ENCODE results near the gene FAM9C. TPM values are rescaled to one million over a fixed set of nuclear protein-coding genes. Genes with fewer than 3 reads are reported as not detected.

The FAM9C gene
- polyA plus RNA-seq (2011; rRNA removed) (0.04 TPM in 1 of 2 replicates, not detected in the other), polyA minus RNA-seq (2011; rRNA and poly(A)+ RNA removed) (not detected in 2 replicates)

DNA sequence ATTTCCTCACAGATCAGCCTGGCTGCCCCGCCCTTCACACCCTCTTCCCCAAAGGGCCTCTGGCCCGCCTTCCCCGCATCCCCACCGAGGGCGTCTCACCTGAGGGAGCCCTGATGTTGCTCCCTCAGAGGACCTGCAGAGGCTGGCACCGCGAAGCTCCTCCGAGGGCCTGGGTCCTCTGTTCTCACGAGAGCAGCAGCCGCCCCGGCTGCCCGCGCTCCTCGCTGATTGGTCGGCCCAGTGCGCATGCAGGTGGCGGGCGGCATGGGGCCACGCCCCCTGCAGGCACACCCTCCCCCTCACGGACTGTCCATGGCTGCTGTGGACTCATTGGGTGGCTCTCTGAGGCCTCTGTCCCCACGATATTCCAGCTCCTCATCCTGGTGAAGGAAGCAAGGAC is at the start of gene FAM9C:
Gene FAM9C, minus strand, starts transcription at position 180 of the 400 bp plus-strand sequence. CDS start 831 bp downstream, outside the sequence.
- ChIA-PET CTCF (no interaction called here), POLR2A (no interaction called here)
- H3K9me3 ChIP-seq (ENCODE audit: control insufficient read depth, insufficient read depth, low read length), result peaks cover 10% of the 10 kb centered on the region; the same call in 1 of the 2 replicates
- H3K4me3 ChIP-seq (ENCODE audit: low read depth, low read length), result no peak within 1 kb of the TSS
- no peak within 1 kb of the TSS for H3K27ac ChIP-seq (ENCODE audit: low read depth, low read length)
- TF ChIP-seq, protein P1, sequence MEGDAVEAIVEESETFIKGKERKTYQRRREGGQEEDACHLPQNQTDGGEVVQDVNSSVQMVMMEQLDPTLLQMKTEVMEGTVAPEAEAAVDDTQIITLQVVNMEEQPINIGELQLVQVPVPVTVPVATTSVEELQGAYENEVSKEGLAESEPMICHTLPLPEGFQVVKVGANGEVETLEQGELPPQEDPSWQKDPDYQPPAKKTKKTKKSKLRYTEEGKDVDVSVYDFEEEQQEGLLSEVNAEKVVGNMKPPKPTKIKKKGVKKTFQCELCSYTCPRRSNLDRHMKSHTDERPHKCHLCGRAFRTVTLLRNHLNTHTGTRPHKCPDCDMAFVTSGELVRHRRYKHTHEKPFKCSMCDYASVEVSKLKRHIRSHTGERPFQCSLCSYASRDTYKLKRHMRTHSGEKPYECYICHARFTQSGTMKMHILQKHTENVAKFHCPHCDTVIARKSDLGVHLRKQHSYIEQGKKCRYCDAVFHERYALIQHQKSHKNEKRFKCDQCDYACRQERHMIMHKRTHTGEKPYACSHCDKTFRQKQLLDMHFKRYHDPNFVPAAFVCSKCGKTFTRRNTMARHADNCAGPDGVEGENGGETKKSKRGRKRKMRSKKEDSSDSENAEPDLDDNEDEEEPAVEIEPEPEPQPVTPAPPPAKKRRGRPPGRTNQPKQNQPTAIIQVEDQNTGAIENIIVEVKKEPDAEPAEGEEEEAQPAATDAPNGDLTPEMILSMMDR (IDR thresholded peaks at IDR 0.05; ENCODE audit: low read depth, low read length), result no peak
- DNase-seq (ENCODE audit: low read depth, low spot score), result no peak
- H3K27me3 ChIP-seq (ENCODE audit: control insufficient read depth, insufficient read depth, low read length), result no peaks in the 10 kb centered on the region

DNA sequence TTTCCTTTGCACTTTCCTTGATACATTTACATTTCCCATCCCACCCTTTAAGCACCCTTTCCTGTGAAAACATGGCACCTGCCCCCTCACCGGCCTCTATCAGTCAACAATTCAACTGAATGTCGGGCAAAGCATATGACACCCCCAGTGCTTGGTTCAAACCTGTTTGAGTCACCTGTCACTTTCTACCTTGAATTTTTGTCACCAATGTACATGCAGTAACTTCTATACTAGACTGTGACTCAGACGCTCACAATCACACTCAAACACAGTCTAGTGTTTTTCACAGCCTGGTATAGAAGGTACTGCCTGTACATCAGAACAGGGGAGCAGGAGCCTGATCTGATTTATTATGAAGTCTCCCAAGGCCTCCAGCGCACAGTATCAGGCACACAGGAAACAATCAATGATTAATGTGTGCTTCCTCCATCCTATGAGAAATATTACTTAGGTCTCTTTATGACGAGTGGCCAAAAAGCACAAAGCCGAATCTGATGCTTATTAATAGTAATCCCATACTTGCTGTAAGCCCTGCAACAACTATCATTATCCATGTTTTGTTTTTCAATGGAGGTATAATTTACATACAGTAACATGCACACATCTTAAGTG is 49.2 kb upstream of the FAM9C start:
- DNase-seq (ENCODE audit: low read depth, low spot score), result no peak
- no peaks in the 10 kb centered on the region for H3K27me3 ChIP-seq (ENCODE audit: control insufficient read depth, insufficient read depth, low read length)
- TF ChIP-seq, protein P1 (IDR thresholded peaks at IDR 0.05; ENCODE audit: low read depth, low read length), result no peak
- H3K27ac ChIP-seq (ENCODE audit: low read depth, low read length), result no peak overlapping the region
- no peak overlapping the region for H3K4me3 ChIP-seq (ENCODE audit: low read depth, low read length)
- H3K9me3 ChIP-seq (ENCODE audit: control insufficient read depth, insufficient read depth, low read length), result no peaks in the 10 kb centered on the region
- CTCF ChIA-PET, result no interaction called here
- POLR2A ChIA-PET, result no interaction called here

DNA sequence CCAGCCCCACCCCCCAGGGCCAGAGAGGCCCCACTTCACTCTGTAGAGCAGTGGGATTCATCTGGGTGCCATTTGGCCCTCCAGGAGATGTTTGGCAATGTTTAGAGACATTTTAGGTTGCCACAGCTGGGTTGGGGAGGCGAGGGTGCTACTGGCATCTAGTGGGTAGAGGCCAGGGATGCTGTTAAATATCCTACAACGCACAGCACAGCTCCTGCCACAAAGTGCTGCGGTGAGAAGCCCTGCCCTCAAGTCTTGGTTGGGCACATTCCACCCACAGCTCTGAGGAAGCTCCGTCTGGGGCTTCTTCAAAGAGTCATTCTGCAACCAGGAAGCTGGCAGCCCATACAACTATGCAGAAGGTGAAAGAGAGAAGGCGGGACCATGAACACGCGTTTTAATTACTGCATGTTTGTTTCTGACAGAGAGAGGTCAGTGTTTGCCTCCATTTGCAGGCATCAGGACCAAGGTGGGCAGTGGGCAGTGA is 48.1 kb upstream of the FAM9C start:
- Histone ChIP-seq H3K27ac (ENCODE audit: low read depth, low read length) (no peak overlapping the region), H3K9me3 (ENCODE audit: control insufficient read depth, insufficient read depth, low read length) (no peaks in the 10 kb centered on the region), H3K4me3 (ENCODE audit: low read depth, low read length) (no peak overlapping the region), H3K27me3 (ENCODE audit: control insufficient read depth, insufficient read depth, low read length) (no peaks in the 10 kb centered on the region)
- no peak for DNase-seq (ENCODE audit: low read depth, low spot score)
- TF ChIP-seq, protein P1 (IDR thresholded peaks at IDR 0.05; ENCODE audit: low read depth, low read length), result no peak
- POLR2A ChIA-PET, result no interaction called here
- CTCF ChIA-PET, result interaction anchor here (0.7 kb wide), 1 partner anchor 1992 kb away, joined by 4 read pairs; no protein-coding TSS in a partner anchor

DNA sequence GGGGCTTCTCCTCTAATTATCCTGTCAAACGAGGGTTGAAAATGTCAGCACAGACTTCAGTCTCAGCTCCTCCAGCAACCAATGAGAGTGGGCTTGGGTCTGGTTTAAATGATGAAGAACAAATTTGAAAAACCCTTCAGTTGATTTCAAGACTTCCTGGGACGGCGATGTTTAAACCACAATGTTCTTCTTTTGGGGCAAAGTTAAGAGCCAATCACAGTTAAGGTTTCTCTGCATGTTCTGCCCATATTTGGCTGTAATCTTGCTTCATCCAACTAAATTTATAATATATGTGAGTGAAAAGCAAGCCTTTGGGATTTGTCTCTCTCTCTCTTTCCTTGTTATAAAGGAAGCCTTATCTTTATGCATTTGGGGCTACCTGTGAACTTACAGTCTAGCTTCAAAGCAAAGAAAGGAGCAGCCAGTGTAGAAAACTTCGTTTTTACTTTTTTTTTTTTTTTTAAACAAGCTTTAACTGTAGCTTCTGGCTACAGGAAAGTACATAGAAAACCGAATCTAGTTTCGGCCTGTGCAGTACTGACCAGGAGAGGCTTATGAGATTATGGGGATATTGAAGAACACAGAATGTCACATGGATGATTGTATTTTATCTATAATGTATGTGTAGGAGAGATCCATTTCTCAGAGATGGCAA is 46.8 kb upstream of the FAM9C start:
- Histone ChIP-seq H3K27me3 (ENCODE audit: control insufficient read depth, insufficient read depth, low read length) (no peaks in the 10 kb centered on the region), H3K4me3 (ENCODE audit: low read depth, low read length) (no peak overlapping the region), H3K9me3 (ENCODE audit: control insufficient read depth, insufficient read depth, low read length) (no peaks in the 10 kb centered on the region), H3K27ac (ENCODE audit: low read depth, low read length) (peak overlapping the region; percentile 65)
- no peak for DNase-seq (ENCODE audit: low read depth, low spot score)
- ChIA-PET POLR2A (interaction anchor here (0.7 to 1.1 kb wide), 3 partner anchors 9 to 397 kb away, joined by 3 to 7 read pairs (median 4); no protein-coding TSS in a partner anchor), CTCF (interaction anchor here (0.7 to 1.0 kb wide), 2 partner anchors 145 to 396 kb away, joined by 3 read pairs; no protein-coding TSS in a partner anchor)
- TF ChIP-seq, protein P1 (IDR thresholded peaks at IDR 0.05; ENCODE audit: low read depth, low read length), result no peak
